HuH-7 (cell line): Measurements from ENCODE around the gene UPB1.
"Not testable (repeated sequence)": the region's sequence is repeated elsewhere in the genome, so short reads cannot be mapped to it uniquely, and the experiment has no call there.

Experiments used
- DNase-seq: peaks from one replicate; pipeline ENCODE4 v3.0.0; 2011; ENCODE audit warnings: low spot score

UPB1 gene

DNA sequence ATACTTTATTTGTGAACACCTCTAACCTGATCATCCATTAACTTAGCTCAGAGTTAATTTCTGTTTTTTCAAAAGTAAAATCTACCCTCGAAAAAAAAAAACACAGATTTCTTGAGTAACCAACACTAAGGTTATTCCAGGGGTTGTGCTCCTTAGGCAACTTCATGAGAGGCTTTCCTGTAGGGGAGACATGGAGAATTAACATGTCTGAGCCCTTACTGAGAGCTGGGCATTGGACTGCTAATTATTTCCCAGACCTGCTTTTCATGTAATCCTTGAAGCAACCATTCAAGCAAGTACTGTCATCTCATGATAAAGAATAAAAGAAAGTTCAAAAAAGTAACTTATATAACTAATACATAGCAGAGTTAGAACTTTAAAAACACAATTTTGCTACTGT lies 13.5 kb upstream of the UPB1 start:
- no peak for DNase-seq

DNA sequence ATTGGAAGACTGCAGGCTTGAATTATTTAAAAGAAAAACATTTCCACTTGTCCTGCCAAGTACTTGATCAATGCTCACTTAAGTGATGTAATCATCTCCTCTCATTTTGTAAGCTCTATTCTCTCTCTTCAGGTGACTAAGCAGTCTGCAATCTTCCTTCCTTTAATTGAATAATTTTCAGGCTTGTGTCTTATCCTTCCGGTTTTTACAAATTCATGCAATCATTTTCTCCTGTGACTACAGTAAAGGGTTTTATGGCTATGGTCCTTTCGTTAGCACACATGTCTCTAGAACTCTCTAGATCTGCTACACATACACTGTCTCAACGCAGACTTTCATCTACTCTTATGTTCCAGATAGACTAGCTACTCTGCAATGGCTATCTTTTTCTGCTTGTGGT lies 12.6 kb upstream of the UPB1 start:
- DNase-seq: no peak

DNA sequence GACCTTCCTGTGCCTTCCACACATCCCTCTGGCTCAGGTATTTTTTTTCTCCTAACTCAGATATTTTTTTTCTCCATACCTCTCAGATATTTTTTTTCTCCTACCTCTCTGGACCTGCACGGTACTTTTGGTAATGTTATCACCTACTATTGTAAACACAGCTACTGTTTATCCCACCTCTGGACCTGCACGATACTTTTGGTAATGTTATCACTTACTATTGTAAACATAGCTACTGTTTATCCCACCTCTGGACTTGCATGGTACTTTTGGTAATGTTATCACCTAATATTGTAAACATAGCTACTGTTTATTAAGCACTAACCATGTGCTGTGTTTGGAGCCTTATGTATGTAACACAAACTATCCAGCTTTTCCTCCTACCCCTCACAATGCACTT lies 12.1 kb upstream of the UPB1 start:
- DNase-seq: no peak

DNA sequence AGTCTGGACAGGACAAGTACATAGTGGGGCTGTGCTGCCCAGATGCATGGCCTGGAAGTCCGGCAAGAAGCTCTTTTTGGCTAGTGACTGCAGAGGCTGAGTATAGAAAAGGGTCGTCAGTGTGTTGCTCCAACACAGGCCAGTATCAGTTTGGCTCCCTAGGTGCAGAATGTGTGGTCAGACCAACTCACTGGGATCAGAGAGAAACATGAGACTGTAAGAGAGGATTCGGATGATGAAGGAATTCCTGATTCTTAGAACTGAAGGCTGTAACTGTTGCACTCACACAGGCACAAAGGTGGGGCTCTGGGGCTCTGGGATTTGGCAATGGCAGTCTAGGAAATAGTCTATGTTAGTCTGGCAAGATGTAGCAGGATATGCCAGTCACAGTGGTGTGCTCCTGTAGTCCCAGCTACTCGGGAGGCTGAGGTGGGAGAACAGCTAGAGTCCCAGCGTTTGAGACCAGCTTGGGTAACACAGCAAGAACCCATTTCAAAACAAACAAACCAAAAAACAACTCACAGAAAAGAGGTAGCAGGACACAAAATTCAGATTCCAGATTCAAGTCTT lies 11.1 kb upstream of the UPB1 start:
- DNase-seq: no peak

DNA sequence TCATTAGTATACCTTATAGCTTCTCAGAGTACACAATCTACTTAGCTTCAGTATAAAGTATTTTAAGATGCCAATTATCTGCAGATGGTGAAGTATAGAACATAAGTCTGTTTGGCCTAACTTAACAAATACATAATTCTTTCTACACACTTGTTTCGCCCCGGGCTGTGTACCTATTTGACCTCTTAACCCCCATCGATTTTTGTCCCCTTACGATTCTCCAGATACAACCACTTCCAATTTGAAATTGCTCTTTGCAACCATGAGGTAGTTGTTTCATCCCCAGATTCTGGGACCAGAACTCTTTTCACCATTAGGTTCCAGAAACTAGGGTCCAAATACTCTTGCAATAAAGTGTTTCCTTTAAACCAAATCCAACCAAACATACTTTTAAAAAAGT lies 10.0 kb upstream of the UPB1 start:
- DNase-seq: no peak

DNA sequence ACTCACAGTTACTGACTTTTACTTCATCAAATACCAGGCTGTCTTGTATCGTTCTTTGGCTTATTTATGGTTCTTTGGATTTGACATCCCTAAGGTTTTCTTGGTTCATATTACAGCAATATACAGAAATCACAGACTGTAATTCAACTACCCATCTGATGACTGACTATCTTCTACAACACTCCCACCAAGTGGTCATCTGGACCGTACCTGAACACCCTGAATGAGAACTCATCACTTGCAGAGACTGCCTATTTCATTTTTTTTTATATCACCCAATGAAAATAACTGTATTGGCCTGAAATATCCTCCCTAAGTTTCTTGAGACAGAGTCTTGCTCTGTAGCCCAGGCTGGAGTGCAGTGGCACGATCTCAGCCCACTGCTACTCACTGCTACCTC lies 9.5 kb upstream of the UPB1 start:
- no peak for DNase-seq

DNA sequence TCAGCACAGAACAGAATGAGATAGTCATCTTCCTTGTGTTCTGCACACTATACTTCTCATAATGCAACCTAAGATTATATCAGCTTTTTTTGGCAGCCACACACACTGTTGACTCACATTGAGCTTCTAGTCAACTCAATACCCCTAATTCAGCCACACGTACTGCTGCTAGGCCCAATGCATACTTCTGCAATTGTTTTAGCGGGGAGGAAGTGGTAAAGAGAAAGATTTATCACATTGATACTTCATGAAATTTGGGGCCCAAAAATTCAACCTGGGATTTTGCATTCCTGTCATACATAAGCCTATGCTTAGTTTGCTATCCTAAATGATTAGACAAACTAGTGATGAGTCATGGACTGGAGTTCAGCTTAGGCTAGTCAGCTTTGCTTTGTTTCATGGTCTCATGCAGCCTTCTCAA lies 8.6 kb upstream of the UPB1 start:
- DNase-seq: no peak

DNA sequence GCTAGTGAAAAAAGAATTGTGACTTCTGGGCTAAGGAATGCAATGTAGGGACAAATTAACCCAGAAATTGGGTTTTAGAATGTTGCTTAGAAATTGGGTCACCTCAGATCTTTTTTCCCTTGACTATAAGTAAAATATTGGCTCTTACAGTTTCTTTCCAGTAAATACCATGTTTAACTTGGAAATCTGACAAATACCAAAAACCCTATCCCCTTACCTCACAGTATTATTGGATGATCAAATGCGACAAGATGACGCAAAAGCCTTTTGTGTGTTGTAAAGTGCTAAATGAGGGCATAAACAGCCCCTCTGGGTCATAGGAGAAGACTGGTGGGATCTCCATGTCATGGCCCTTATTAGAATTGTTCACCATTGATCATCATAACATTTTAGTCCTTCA lies 6.1 kb upstream of the UPB1 start:
- DNase-seq: no peak

DNA sequence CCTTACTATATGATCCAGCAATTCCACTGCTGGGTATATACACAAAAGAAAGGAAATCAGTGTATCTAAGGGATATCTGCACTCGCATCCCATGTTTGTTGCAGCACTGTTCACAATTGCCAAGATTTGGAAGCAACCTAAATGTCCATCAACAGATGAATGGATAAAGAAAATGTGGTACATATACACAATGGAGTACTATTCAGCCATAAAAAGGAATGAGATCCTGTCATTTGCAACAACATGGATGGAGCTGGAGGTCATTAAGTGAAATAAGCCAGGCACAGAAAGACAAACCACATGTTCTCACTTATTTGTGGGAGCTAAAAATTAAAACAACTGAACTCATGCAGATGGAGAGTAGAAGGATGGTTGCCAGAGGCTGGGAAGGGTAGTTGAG lies 5.7 kb upstream of the UPB1 start:
- DNase-seq: not testable (repeated sequence)

DNA sequence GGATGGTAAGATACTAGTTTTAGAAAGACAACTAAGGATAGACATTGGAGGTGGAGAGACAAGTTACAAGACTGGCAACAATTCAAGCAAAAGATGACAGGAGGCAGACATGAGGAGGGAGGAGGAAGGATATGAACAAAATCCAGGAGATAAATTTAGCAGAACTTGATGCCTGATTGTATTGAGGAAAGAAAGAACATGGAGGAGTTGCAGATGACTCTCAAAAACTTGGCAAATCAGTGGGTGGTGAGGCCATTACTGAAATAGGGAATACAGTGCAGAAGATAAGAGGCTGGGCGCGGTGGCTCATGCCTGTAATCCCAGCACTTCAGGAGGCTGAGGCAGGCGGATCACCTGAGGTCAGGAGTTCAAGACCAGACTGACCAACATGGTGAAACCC lies 2.7 kb upstream of the UPB1 start:
- no peak for DNase-seq

DNA sequence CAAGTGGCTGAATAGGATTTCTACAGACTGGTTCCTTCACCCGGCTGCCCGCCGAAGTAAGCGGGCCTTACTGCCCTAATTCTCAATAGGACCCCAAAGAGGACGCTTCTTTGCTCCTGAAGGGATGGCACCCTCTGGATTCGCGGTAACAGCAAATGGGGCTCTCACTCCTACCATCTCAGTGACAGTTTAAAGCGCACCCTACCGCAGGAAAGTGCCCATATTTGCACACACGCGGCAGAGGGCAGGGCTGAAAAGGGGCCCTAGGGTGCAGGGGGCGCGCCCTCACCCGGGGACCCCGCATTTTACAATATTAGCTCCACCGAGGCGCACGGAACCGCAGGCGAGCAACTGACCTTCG lies 985 bp upstream of the UPB1 start:
- no peak for DNase-seq

DNA sequence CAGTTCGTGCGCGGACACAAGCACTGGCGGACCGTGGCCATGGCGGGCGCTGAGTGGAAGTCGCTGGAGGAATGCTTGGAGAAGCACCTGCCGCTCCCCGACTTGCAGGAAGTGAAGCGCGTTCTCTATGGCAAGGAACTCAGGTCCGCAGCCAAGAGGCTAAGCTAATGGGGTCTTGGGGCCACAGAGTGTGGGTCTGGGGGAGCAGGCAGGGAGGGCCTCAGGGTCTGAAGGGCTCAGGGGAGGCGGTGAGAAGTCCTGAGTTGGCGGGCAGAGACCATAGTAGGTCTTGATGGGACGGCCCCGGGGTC lies 188 bp downstream of the UPB1 start:
- DNase-seq: no peak

DNA sequence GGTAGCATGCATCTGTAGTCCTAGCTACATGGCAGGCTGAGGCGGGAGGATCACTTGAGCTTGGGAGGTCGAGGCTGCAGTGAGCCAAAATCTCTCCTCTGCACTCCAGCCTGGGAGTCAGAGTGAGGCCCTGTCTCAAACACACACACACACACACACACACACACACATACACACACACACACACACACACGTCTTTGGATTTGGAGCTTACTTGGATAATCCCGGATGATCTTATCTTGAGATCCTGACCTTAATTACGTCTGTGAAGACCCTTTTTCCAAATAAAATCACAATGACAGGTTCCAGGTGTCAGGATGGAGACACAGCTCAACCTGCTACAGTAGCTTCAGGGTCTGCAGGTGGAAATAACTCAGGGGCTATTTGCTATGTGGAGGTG lies 1.1 kb downstream of the UPB1 start:
- DNase-seq: no peak

DNA sequence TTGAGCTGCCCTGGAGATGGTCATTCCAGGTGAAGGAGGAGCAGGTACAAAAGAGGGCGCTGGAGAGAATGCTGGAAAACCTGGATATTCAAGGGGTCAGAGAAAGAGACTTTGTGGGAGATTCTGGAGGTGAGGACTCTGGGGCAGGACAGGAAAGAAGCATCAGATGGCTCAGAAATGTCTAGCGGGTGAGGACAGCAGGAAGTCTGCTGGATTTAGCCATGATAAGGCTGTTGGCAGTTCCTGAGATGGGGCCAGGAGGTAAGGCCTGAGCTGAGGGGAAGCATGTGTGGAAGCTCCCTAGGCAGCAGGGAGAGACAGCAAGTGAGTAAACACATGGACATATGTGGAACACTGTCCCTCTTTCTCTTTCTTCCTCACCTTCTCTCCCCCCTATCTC lies 1.5 kb downstream of the UPB1 start:
- no peak for DNase-seq

DNA sequence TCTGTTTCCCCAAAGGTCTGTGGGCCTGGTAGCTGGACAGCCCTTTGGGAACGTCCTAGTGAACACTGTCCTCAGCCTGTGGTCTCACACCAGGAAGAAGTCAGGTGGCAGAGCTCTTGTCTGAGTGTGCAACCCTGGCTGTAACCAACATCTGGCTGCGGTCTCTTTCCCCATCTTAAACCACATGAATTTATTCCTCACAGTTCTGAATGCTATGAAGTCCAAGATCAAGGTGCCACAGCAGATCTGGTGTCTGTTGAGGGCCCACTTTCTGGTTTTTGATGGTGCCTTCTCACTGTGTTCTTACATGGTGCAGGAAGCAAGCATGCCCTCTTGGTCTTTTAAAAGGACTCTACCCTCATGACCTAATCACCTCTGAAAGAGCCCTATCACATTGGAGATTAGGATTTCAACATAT lies 2.7 kb downstream of the UPB1 start:
- DNase-seq: no peak

DNA sequence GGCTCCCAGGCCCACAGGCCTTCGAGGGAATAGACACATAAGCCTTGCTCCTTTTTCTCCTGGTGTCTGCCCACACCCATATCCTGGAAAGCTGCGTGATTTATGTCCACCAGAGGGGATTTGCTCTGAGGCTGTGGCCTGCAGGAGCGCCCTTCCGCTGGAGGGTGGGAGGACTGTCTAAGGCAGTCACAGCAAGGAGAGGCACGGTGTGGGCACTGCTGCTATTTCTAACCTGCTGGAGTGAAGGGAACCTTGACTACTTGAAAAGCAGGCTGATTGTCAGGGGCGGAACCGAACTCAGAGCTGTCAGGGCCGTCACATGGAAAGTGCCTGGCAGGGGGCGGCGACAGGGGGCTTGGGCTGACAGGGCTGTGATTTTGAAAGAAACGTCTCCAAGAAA lies 3.7 kb downstream of the UPB1 start:
- no peak for DNase-seq

DNA sequence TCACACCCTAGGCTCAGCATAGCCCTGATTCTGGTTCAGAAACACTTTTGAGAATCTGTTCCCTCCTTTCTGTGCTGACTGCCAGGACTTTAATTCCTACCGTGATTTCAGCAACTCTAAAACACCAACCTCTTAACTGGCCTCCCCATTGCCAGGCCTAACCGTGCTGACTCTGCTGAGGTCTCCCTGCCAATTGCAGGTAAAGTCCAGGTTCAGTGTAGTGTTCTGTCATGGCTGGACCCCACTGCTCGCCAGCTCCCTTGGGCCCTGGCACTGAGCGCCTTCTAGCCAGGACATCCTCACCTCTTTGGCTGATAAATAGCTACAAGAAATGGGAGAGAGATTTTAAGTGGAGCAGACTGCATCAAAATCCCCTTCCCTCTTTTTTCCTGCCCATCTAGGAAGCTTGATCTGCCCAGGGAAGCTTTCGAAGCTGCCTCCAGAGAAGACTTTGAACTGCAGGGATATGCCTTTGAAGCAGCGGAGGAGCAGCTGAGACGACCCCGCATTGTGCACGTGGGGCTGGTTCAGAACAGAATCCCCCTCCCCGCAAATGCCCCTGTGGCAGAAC lies 4.7 kb downstream of the UPB1 start:
- no peak for DNase-seq

DNA sequence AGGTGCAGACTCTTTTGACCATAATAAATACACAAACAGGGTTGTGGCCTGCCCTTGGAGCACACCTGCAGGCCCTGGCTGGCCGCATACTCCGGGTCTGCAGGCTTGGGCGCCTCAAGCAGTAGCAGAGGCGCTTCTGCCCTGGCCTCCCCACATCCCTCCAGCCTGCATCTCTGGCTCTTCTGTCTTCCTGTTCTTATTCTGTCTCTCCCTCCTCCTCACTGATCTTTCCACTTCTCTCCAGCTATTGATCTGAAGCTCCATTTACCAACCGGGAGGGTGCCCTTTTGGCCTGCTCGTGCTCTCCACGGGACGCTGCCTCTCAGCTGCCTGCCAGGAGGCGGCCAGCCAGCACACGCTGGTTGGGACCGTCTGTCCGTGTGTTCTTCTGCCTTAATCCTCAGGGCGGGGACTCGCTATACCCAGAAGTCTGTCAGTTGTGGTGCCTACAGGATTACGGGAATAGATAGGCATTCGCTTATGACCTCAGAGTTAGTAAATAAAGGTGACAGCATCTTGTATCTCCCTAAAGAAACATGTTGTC lies 5.2 kb downstream of the UPB1 start:
- no peak for DNase-seq

DNA sequence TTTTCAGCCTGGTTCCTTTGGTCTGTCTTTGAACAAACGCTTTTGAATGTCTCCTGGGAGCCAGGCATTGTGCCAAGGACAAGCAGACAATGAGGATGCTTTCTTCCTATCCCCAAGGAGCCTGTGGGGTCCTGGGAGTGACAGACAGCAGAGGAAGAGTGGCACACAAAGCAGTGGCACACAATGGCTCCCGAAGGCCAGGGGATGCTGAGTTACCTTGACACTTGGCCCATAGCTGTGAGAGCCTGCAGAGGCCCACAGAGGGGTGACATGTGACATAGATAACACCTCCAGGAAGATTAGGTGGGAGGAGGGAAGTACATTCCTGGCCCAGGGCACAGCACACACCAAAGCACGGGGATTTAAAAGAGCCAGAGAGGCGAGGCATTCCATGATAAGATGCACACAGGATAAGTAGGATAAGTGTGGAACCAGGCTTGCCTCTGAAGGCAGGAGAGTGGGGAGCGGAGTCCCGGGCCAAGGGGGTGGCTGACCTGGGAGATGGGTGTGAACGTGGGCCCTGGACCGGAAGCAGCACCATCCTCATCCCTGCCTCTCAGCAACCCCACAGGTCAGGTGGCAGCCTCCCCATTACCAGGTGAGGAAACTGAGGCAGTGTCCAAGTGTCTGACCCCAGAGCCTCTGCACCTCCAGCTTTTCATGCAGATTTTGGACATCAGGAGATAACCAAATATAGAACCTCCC lies 6.3 kb downstream of the UPB1 start:
- DNase-seq: no peak

DNA sequence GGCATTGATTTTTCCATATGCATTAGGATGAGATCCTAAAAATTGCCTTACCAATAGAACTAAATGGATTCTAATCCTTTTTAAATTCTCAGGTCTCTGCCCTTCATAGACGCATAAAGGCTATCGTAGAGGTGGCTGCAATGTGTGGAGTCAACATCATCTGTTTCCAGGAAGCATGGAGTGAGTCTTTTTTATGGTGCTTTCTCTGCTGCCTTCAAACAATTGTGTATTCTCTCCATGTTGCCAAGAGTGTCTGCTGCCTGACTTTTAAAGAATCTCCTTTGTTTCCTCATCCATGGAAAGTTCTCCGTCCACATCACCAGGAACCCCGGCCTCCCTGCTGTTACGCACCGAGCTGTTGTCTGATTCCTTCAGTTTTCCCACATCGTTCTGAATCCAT lies 6.9 kb downstream of the UPB1 start:
- DNase-seq: no peak

DNA sequence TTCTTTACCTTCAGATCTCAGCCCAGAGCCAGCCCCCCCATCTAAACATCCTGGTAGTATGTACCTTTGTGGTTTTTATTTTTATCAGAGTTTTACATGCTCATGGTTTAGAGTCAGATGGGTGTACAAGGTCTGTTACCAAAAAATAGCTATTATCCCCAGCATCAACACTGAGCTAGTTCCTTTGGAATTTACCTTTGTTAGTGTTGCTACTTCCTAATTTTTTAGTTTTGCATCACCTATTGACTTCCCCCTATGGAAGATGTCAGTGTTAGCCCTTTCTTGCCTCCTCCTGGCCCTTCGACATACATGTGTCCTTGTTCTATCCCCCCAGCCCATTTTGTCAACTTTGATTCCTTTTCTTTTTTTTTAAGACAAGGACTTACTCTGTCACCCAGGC lies 7.4 kb downstream of the UPB1 start:
- no peak for DNase-seq

DNA sequence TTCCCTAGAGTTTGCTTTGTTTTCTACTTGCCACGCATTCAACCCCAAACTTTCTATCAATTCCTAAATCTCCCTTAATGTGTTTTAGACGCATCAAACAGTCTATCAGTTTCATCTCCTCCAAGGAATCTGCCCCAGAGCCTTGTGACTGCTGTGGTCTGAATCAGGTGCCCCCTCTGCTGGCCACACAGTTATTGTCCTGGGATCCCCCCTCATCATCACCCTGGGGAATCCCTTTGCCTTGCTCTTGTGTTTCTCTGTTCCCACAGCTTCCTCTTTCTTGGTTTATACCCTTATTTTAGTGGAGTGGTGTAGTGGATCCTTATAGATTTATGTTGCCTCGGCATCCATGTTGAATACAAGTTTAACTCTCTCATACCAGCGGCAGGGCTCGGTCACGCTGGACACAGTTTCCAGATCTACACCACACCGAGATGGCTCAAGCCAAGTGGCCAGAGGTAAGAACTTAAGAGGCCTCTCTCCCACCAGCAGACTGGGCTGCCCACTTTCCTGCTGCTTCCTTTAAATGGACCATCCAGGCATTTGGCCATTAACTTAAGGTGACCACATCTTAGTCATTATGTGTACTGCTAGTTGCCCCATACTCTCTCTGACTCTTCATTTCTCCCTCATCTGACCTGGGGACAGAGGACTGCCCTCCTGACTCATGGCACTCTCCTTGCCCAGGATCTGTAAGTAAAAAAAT lies 8.2 kb downstream of the UPB1 start:
- DNase-seq: peak; percentile 80

DNA sequence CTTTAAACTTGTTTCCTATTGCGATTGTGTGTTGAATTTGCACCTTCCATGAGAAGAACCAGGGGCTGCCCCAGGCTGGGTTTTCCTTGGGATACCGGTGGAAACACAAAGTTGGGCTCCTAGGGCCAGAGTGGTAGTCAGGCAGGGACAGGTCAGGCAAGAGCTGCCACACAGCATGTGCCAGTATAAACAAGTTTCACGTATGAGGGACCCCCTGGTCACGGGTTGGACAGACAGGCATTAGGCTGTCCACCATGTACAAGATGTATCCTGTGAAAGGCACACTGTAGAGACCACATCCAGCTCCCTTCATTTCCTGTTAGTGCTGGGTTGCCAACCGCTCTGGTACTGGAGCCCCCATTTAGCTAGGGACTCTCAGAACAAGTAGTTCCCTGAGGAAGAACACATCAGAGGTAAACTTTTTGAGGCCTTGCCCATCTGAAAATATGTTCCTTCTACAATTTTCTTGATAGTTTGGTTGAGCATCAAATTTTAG lies 8.8 kb downstream of the UPB1 start:
- no peak for DNase-seq
